Stimulated activated CD4-positive, alpha-beta T cell treated with anti-CD3 and anti-CD28 coated beads, Interleukin-4, amount 100 ng/mL, for 1 hour (primary cell): ENCODE results near the gene VPS36.
"Not testable (repeated sequence)": the region's sequence is repeated elsewhere in the genome, so short reads cannot be mapped to it uniquely, and the experiment has no call there.

Experiments
- DNase-seq: peaks from one replicate; pipeline ENCODE4 v3.0.0-alpha.2; 2020

The VPS36 gene

DNA sequence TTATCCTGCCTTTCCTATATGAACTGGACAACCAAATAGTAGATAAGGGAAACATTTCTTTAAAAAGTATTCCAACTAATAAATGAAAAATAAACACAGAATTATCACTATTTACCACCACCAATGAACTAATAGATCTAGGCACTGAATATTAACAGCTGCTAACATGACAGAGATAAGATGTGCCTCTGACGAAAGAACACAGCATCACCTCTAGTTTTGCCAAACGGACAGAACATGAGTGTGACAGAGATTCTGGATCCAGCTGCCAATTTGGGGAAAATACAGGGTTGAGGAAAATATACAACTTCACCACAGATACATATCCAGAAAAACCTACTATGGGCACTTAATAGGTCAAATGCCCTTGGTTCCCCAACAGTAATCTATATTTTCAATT lies 18.0 kb downstream of the VPS36 start:
- DNase-seq, result no peak

DNA sequence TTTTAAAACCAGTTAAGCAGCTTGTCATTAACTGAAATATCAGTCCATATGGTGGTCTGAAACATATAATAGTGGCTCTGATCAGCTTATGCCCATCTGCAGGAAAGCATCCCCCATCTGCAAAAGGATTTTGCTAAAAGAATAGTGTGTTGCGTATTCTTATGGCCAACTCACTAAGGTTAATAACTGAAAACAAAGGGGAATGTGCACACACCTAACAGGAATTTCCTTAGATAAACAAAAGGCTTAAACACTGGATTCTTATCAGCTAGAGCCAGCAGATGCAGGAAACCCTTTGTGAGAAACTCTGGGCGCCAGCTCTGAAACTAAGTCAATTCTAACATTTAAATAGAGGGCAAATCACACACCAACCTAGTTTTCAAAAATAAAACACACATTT lies 22.1 kb downstream of the VPS36 start:
- no peak for DNase-seq

DNA sequence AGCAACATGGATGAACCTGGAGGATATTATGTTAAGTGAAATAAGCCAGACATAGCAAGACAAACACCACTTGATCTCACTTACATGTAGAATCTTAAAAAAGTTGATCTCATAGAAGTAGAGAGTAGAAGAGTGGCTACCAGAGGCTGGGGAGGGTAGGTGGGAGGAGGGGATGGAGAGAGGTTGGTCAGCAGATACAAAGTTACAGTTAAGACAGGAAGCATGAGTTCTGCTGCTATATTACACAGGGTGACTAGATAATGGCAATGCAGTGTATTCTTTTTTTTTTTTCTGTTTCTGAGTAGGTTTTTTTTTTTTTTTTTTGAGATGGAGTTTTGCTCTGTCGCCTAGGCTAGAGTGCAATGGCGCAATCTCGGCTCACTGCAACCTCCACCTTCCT lies 29.2 kb downstream of the VPS36 start:
- DNase-seq, result no peak

DNA sequence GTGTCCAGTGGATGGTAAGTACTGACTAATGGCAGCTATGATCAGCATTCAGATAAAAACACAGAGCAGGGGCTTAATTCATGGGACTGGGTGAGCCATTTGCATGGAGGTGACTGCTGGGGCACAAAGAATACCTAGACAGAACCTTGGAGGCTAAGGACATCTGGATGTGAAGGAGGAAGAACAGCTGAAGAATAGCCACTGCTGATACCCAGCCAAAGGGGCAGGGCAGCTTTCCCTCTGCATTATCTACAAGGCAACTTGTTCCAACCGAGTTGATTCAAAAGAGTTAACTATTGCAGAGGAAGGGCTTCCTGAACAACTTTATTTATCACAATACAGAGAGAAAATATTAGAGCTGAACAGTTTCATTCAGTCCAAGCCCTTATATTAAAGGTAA lies 31.4 kb downstream of the VPS36 start:
- no peak for DNase-seq

DNA sequence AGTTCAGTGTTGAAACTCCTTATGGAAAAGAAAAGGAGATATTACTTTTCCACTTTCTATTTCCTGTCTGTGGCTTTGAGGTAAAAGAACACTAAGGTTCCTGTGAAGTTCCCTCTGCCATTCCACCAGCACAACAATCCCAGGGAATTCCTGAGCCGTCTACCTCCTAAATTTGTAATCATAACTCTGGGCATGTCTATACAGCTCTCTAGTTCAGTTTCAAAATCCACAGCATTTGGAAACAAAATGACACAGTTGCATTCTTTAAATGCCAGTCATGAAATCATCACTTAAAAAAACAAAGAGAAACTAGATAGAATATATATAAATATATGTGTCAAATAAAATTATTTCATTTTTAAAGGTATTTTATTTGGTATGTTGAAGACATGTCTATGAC lies 35.5 kb downstream of the VPS36 start:
- DNase-seq, result no peak

DNA sequence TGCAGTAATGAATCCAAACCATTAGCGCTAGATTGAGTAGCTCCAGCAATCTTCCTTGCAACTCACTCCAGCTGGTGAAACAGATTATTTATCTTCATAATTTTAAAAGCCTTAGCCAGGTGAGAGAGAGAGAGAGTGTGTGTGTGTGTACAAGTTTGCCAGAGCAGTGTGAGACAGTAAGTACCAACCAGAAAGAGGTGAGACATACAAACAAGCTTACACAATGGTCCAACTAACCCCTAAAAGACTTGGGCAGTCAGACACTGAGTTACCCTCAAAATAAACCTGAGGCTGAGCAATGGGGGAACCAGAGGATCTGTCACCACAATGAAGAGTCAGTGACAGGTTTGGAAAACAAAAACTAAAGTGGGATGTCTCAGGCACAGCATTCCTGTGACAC lies 36.4 kb downstream of the VPS36 start:
- no peak for DNase-seq

DNA sequence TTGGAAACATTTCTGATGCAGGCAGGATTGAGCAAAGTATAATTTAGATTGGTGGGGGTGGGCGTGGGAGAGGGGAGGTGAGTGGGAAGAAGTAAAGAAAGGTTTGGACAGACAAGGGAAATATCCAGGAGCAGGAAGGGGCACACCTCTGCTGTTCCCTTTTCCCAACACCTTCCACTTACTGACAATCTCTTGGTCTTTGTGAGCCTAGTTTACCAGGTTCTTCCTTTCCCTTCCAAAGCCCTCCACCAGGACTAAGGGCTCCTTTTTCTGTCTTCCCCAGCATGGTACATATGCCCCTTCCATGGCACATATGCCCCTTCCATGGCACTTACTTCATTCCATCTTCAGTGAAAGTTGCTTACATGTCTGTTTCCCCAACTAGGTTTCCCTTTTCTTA lies 38.3 kb downstream of the VPS36 start:
- DNase-seq, result no peak

DNA sequence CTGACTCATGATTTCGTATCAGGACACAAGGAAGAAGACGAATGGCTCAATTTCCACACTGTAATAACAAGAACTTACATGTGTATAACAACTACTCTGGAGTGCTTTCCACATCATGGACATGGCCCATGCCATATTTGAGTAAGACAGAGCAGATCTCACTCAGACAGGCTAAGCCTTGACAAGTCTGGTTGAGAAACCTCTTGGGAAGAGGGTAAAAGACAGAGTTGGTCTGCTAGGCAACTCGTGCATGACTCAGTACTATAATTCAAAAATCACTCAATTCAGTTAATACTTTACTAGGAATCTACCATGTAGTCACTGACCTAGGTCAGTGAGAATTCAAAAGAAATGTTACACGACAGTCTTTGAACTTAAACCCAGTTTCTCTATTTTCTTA lies 38.8 kb downstream of the VPS36 start:
- no peak for DNase-seq

DNA sequence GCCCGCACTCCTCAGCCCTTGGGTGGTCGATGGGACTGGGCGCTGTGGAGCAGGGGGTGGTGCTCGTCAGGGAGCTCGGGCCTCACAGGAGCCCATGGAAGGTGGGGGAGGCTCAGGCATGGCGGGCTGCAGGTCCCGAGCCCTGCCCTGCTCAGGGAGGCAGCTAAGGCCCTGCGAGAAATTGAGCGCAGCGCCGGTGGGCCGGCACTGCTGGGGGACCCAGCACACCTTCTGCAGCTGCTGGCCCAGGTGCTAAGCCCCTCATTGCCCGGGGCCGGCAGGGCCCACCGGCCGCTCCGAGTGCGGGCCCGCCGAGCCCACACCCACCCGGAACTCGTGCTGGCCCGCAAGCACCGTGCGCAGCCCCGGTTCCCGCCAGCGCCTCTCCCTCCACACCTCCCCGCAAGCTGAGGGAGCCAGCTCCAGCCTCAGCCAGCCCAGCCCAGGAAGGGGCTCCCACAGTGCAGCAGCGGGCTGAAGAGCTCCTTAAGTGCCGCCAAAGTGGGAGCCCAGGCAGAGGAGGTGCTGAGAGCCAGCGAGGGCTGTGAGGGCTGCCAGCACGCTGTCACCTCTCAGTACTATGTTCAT lies 42.3 kb downstream of the VPS36 start:
- DNase-seq, result not testable (repeated sequence)

DNA sequence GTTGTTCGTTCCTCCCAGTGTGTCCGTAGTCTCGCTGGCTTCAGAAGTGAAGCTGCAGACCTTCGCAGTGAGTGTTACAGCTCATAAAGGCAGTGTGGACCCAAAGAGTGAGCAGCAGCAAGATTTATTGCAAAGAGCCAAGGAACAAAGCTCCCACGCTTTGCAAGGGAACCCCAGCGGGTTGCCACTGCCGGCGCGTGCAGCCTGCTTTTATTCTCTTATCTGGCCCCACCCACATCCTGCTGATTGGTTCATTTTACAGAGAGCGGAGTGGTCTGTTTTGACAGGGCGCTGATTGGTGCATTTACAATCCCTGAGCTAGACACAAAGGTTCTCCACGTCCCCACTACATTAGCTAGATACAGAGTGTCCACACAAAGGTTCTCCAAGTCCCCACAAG lies 43.0 kb downstream of the VPS36 start:
- DNase-seq, result not testable (repeated sequence)

DNA sequence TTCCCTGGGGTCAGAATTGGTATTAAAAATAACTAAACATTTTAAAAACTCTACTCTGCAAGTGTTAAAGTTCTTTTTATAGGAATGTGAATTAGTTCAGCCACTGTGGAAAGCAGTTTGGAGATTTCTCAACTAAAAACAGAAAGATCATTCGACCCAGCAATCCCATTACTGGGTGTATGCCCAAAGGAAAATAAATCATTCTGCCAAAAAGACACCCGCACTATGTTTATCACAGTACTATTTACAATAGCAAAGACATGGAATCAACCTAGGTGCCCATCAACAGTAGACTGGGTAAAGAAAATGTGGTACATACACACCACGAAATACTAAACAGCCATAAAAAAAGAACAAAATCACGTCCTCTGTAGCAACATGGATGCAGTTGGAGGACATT lies 43.8 kb downstream of the VPS36 start:
- no peak for DNase-seq

DNA sequence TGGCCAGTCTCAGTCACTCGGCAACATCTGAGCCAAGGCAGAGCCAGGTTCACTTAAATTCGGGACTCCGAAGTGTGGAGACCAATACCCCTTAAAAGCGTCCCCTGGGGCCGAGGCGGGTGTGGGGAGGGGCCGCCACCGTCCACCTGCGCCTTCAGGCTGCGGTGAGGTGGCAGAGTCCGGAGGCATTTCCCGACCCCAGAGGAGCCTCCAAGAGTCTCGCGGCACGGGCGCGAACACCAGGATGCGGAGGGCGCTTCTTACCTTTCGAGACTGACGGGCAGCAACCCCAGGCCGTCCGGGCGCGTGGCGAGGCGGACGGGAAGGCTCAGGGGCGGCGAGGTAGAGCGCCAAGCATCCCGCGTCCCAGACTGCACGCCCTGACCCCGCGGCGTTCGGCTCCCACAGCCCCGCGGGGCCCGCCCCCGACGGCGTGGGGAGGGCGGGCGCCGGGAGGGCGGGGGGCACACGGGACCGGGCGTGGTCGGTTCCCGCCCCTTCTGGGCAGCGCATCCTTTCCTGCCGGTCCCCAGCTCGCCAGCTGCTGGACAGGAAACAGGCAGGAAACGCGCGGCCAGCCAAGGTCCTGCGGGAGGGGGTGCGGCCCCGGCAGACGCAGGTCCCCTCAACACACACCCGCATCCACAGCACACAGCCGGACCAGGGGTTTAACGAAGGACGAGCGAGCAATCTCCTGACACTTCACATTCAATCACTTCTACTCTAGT lies 44.5 kb downstream of the VPS36 start, which contains the start of gene THSD1:
Gene THSD1 (minus strand): TSS at position 406 of the 728 bp plus-strand sequence. CDS start 3,572 bp downstream, outside the sequence.
- peak; percentile 9 for DNase-seq

DNA sequence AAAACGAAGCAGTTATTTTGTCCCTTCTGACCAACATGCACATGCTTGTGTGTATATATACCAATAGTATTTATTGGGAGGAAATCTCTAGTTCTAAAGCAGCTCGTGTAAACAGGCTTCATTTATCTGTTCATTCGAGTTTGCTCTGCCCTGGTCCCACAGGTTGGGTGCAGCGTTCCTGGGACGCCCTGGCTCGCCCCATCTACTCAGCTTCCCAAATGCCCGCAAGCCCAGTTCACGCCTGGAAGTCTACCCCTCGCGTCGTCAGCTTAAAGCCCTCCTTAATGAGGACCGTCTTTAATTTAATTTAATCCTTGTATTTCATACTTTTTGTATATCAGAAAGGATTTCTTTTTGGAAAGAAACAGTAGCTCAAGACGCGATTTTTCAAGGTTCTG lies 45.1 kb downstream of the VPS36 start:
- DNase-seq, result no peak

DNA sequence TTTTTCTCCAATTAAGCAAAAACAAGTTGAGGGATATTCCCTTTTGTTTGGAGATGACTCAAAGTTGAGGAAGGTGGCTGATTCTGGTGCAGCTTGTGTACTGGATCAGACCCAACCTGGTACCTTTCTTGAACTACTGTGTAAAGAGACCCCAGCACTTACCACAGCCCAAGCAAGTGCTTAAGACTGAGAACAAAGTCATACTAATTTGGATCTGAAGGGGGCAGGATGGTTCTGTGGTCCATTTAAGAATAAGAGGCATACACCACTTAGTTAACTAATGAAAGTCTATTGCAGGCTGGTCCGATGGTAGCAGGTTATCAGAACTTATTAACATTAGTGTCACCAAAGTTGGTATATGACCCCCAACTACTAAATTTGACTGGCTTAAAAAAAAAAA lies 50.7 kb downstream of the VPS36 start:
- no peak for DNase-seq

DNA sequence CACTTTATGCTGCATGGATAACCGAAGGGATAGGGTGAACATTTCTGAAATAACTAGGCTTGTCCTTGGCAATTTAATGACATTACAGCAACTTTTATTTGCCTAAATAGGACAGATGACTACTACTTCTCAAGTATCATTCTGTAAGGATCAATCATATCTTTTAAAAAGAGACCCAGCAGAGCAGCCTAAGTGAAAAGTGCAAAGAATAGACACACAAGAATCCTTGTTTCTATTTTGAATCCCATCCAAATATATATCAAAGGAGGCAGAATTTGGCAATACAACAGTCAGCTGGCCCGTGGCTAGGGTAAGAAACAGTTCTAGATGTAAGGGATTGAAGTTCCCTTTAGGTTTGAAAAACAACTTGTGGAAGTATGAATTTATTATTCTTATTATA lies 51.4 kb downstream of the VPS36 start:
- no peak for DNase-seq

DNA sequence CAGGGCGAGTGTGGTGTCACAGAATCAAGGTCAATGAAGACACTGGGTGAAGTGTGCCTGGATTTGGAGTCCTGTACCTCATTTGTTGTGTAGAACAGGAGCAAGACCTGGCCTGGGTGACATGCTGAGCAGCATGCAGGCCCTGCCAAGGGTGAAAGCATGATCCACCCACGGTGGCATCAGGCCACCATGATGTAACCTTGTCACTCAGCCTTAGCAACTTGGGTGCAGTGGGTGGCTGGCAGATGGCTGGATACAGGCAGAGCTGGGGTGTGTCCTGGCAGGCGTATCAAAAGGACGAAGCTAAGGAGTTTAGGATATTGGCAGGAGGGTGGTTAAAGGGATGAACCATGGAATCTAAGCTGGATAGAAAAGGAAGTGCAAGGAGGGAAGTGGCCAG lies 54.7 kb downstream of the VPS36 start:
- no peak for DNase-seq

DNA sequence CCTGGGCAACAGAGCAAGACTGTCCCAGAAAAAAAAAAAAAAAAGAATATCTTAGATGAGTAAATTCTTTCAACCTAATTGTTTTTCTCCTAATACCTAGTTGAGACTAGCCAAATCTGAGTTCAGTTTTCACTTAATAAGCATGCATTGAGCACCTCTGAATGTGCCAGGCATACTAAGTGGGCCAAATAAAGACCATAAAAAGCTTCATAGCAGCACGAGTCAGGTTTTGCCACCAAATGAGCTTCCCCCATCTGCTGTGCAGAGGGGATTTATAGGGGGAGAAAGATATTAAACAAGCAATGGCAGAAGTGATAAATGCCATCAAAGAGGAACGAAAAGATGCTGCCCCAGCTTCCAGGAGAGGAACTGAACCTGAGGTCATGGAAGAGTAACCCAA lies 55.8 kb downstream of the VPS36 start:
- DNase-seq, result no peak

DNA sequence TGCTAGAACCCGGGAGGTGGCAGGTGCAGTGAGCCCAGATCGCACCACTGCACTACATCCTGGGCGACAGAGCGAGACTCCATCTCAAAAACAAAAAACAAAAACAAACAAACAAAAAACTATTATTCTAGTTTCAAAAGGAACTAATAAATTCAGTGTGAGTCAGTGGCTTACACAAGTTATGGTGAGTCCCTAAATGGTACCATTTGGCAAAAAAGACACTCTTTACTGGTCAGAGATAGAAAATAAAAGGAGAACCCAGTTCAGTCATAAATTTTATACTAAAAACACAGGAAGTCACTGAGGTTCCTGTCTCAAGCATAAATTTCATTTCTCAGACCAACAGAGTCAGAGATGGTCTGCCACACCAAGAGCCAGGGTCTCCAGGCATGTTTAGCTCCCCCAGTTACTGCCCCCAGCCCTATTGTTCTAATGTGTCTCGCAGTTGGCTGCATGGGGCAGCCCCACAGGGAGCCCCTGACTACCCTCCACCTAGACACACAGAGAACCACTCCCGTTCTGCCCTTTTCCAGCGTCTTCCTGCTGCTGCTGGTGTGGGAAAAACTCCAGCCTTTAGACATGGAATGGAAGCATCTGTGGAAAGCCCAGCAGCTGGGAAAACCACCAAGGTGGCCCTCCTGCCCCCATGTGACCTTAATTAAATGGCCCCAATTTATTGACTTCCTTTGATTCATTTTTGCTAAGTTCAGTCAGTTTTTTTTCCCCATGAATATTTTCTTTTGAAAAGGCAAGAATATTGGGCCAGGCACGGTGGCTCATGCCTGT lies 56.7 kb downstream of the VPS36 start:
- DNase-seq, result no peak

DNA sequence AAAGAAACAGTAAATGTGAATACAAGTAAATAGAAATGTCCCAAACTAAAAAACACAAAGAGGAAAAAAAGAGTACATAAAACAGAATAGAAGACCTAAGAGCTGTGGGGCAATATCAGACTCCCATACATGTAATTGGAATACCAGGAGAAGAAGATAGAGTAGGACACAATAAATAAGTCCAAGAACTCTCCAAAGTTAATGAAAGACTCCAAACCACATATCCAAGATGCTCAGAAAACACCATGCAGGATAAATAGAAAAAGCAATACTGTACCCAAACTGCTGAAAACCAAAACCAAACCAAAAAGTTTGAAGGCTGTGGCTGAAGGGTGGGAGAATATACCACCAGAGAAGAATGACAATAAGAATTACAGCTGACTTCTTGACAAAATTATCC lies 62.7 kb downstream of the VPS36 start:
- DNase-seq, result no peak

DNA sequence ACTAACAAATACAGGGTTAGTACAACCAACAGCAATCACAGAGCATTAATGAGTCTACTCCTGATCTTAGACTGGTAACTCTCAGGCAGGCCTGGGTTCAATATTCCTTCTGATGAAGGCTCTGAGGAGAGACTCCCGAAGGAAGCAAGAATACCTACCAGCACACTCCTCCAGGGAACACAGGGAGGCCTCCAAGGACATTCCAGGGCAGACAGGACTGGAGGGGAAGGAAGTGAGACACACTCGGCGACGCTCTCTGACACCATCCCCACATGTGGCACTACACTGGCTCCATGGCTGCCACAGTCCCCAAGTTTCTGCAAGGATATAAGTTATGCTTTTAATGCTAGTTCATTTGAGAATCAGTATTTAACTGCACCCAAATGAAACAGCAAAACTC lies 64.6 kb downstream of the VPS36 start:
- no peak for DNase-seq

DNA sequence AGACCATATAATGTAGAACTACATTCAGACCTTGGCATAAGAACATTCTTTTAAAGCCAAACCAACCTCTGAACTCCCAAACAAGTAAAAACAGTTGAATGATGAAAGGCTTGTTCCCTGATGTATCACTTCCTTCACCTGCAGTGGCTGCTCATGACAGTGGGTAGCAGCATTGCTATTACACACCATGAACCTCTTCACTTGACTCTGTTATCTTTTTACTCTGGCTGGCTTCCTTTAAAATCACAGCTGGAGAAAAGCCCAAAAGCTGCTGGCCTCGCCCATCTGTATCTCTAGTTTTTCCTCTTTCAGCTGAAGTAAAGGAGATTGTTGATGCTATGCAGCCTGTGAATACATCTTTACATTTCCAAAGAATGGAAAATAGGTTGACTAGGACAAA lies 67.1 kb downstream of the VPS36 start:
- no peak for DNase-seq

DNA sequence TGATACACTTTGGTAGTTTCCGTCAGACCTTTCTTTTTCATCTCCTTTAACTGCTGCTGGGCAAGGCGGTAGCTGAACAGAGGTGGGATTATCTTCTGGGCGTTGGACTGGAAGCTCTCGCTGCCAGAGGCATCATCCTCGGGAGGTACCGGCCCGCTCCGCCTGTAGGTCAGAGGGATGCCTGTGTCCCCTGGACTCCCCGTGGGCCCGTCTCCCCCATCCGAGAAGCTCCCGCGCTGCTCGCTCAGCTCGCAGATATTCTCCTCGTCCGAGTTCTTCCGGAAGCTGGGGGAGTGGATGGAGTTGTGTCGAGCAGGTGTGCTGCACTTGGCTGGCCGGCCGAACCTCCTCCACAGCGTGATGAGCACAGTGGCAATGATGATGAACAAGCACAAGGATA lies 72.1 kb downstream of the VPS36 start:
- no peak for DNase-seq

DNA sequence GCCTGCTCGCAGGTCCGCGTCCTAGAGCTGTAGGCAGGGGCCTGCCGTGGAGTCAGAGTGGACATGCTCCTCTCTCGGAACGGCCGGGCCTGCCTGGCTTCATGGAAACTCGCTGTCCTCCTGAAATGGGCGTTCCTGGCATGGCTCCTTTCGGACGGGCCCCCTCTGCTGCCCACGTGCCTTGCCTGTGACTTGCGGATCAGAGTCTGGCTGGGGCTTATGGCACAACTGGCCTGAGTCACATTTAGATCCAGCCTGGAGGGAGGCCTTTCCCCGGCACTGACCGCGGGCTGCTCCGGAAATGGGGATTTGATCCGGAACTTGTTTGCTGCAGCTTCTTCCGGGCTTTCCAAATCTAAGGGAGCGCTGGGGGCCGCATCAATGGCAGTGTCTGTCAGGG lies 72.5 kb downstream of the VPS36 start:
- DNase-seq, result no peak

DNA sequence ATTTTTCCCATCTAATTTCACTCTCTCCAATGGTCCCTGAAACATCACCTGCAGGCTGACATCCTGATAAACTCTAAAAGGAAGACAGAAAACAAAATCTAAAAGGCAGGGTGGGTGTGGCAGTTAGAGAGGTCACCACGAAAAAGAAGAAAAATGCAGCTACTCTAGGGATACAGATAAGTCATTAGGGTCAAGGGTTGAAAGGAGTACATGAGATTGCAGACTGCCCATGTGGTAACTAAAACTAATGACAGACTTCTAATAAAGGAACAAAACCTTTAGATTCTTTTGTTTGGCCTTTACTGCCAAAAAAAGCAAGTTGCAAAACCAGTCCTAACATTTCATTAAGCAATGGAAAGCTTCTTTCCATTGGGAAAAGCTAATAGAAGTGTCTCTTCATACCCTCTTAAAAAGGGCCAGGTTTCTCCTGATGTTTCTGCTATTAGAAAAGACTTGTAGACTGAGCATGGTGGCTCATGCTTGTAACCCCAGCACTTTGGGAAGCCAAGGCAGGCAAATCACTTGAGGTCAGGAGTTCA lies 75.5 kb downstream of the VPS36 start:
- DNase-seq, result no peak
